Measurements from ENCODE around the gene GRM4. TPM values are rescaled to one million over a fixed set of nuclear protein-coding genes. Genes with fewer than 3 reads are reported as not detected.

The GRM4 gene
- total and polyA plus RNA-seq, 10 of the 15 experiments (the other 5 are each of a cell fraction or from before 2014, with no cell fraction given), result 0.01 to 0.31 (median 0.05) TPM; not detected in 2

- intact Hi-C loops (cut with micrococcal nuclease; ENCODE audit: unreplicated experiment), result no loop called here
- H3K27me3 ChIP-seq (replicated peaks in 1 of 2; ENCODE audit: control insufficient read depth in 2 of 2, insufficient read depth in 2 of 2, low read length in 1 of 2), result peaks cover 0 to 3% of the 10 kb centered on the region in 2 experiments; a peak in 3 of 4 replicates
- no peak overlapping the region for H3K27ac ChIP-seq (ENCODE audit: control insufficient read depth, insufficient read depth)
- no peak overlapping the region for H2AFZ ChIP-seq (ENCODE audit: control insufficient read depth, low read depth, low read length)
- H3K4me3 ChIP-seq, result no peak overlapping the region
- ChIA-PET POLR2A (no interaction called here), SMC1A (ENCODE audit: uncharacterized antibody, unreplicated experiment) (no interaction called here), CTCF (interaction anchor here (1.1 kb wide), 1 partner anchor 99 kb away, joined by 3 read pairs; no protein-coding TSS in a partner anchor), RAD21 (ENCODE audit: unreplicated experiment) (no interaction called here)
- 29% methylated on average over 16 of the region's 16 CpGs for WGBS (ENCODE audit: insufficient coverage, insufficient replicate concordance, low lambda C conversion rate, missing lambda C conversion rate)
- no TSS peak for BruUV-seq (replicated peaks)
- H3K9me3 ChIP-seq (replicated peaks; ENCODE audit: control insufficient read depth, insufficient read depth, low read length), result no peaks in the 10 kb centered on the region
- TF ChIP-seq CHD1 (IDR thresholded peaks at IDR 0.05; ENCODE audit: low read depth, low read length), result no peak
- no peaks in the 10 kb centered on the region for H4K20me1 ChIP-seq (ENCODE audit: control insufficient read depth, insufficient read depth)
- ATAC-seq (no peak), DNase-seq (ENCODE audit: low read depth, low spot score) (no peak), FAIRE-seq (no peak)
- no peaks in the 10 kb centered on the region for H3K79me2 ChIP-seq (ENCODE audit: control insufficient read depth, insufficient read depth, low read length)
- no peaks in the 10 kb centered on the region for H3K36me3 ChIP-seq (ENCODE audit: control insufficient read depth in 2 of 2, insufficient read depth in 2 of 2, low read length in 1 of 2)
- in situ Hi-C loops (cut with MboI), result loop anchor here (10.0 kb wide), 1 partner anchor 98 kb away; no protein-coding TSS in a partner anchor
- no peaks in the 10 kb centered on the region for H3K4me1 ChIP-seq (ENCODE audit: control insufficient read depth, insufficient read depth, low read length)
- H3K9ac ChIP-seq (ENCODE audit: control insufficient read depth, insufficient read depth, low read length), result no peak overlapping the region
- H3K4me2 ChIP-seq (ENCODE audit: control insufficient read depth, insufficient read depth), result no peak overlapping the region
These were observed 88.7 kb downstream of the GRM4 start for GRCh38 chr6:34057191-34057590.

- ChIA-PET SMC1A (ENCODE audit: uncharacterized antibody, unreplicated experiment) (no interaction called here), CTCF (interaction anchor here (1.1 kb wide), 1 partner anchor 99 kb away, joined by 3 read pairs; no protein-coding TSS in a partner anchor), POLR2A (no interaction called here), RAD21 (ENCODE audit: unreplicated experiment) (no interaction called here)
- H3K9me3 ChIP-seq (replicated peaks; ENCODE audit: control insufficient read depth, insufficient read depth, low read length), result no peaks in the 10 kb centered on the region
- H3K27ac ChIP-seq (ENCODE audit: control insufficient read depth, insufficient read depth), result no peak overlapping the region
- H4K20me1 ChIP-seq (ENCODE audit: control insufficient read depth, insufficient read depth), result no peaks in the 10 kb centered on the region
- H3K4me1 ChIP-seq (ENCODE audit: control insufficient read depth, insufficient read depth, low read length), result no peaks in the 10 kb centered on the region
- peaks cover 0 to 3% of the 10 kb centered on the region in 2 experiments; a peak in 3 of 4 replicates for H3K27me3 ChIP-seq (replicated peaks in 1 of 2; ENCODE audit: control insufficient read depth in 2 of 2, insufficient read depth in 2 of 2, low read length in 1 of 2)
- ATAC-seq (peak; percentile 88), DNase-seq (ENCODE audit: low read depth, low spot score) (no peak), FAIRE-seq (no peak)
- intact Hi-C loops (cut with micrococcal nuclease; ENCODE audit: unreplicated experiment) (no loop called here), in situ Hi-C loops (cut with MboI) (loop anchor here (10.0 kb wide), 1 partner anchor 98 kb away; no protein-coding TSS in a partner anchor)
- no peaks in the 10 kb centered on the region for H3K79me2 ChIP-seq (ENCODE audit: control insufficient read depth, insufficient read depth, low read length)
- WGBS (ENCODE audit: insufficient coverage, insufficient replicate concordance, low lambda C conversion rate, missing lambda C conversion rate), result 64% methylated on average over 30 of the region's 36 CpGs
- no TSS peak for BruUV-seq (replicated peaks)
- no peaks in the 10 kb centered on the region for H3K36me3 ChIP-seq (ENCODE audit: control insufficient read depth in 2 of 2, insufficient read depth in 2 of 2, low read length in 1 of 2)
- no peak overlapping the region for H2AFZ ChIP-seq (ENCODE audit: control insufficient read depth, low read depth, low read length)
- no peak for TF ChIP-seq GABPA (IDR thresholded peaks at IDR 0.05; ENCODE audit: low read depth)
- H3K4me3 ChIP-seq, result no peak overlapping the region
- H3K4me2 ChIP-seq (ENCODE audit: control insufficient read depth, insufficient read depth), result no peak overlapping the region
- H3K9ac ChIP-seq (ENCODE audit: control insufficient read depth, insufficient read depth, low read length), result no peak overlapping the region
These were observed 89.4 kb downstream of the GRM4 start for GRCh38 chr6:34056305-34057108.

All from GM12878 (cell line).